CD4-positive, alpha-beta memory T cell (primary cell): Measurements from ENCODE around the gene GPT2. TPM values are rescaled to one million over a fixed set of nuclear protein-coding genes. Genes with fewer than 3 reads are reported as not detected.

Experiments
- CTCF ChIA-PET: fragments of 350-600 bp; sonication (Branson Sonifier 250); formaldehyde crosslinking; loops from one replicate; lab custom pipeline; 2021; ENCODE audit warnings: inconsistent platforms; ENCODE audit not compliant: partially characterized antibody; lab: Charles Lee
- POLR2A ChIA-PET: fragments of 350-600 bp; sonication (Branson Sonifier 250); formaldehyde crosslinking; loops from one replicate; lab custom pipeline; 2021; ENCODE audit not compliant: partially characterized antibody; lab: Charles Lee
- DNase-seq, 5 donors: peaks; one replicate each; pipeline versions ENCODE4 v3.0.0 to v3.0.0-alpha.2; 2020 to 2022; ENCODE audit warnings: mixed read lengths in 1 of 5
- H3K27ac ChIP-seq: one replicate; pipeline ENCODE4 v1.7.0; 2013; ENCODE audit warnings: low read depth, low read length
- H3K27me3 ChIP-seq: 2 replicates; pipeline ENCODE4 v1.7.0; 2013; ENCODE audit warnings: mild to moderate bottlenecking, low read length, moderate library complexity; ENCODE audit not compliant: insufficient read depth
- H3K36me3 ChIP-seq: 2 replicates; pipeline ENCODE4 v1.7.0; 2013; ENCODE audit warnings: mild to moderate bottlenecking, low read length, moderate library complexity; ENCODE audit not compliant: insufficient read depth
- H3K4me1 ChIP-seq: 2 replicates; pipeline ENCODE4 v1.7.0; 2013; ENCODE audit warnings: mild to moderate bottlenecking, low read length, moderate library complexity; ENCODE audit not compliant: insufficient read depth
- H3K4me3 ChIP-seq, 2 donors: one replicate each; pipeline ENCODE4 v1.7.0; 2013; ENCODE audit warnings: low read length in 2 of 2, mild to moderate bottlenecking in 1 of 2
- H3K9me3 ChIP-seq, 2 donors: one replicate each; pipeline ENCODE4 v1.7.0; 2013; ENCODE audit warnings: low read length in 2 of 2, control low read depth in 1 of 2; ENCODE audit not compliant: control insufficient read depth in 1 of 2
- H3K27ac Mint-ChIP-seq, 7 donors: one replicate each; pipeline ENCODE4 v1.8.0; 2020 to 2021; ENCODE audit warnings: mixed read lengths in 7 of 7, mild to moderate bottlenecking in 6 of 7, inconsistent platforms in 3 of 7, moderate library complexity in 3 of 7
- H3K27me3 Mint-ChIP-seq, 2 donors: one replicate each; pipeline ENCODE4 v1.8.0; 2020 to 2021; ENCODE audit warnings: mixed read lengths in 2 of 2
- H3K36me3 Mint-ChIP-seq, 2 donors: one replicate each; pipeline ENCODE4 v1.8.0; 2020 to 2021; ENCODE audit warnings: mixed read lengths in 2 of 2, inconsistent platforms in 1 of 2, mild to moderate bottlenecking in 1 of 2
- H3K4me1 Mint-ChIP-seq, 4 donors: one replicate each; pipeline ENCODE4 v1.8.0; 2020 to 2021; ENCODE audit warnings: mixed read lengths in 4 of 4, mild to moderate bottlenecking in 1 of 4
- H3K4me3 Mint-ChIP-seq, 8 donors: one replicate each; pipeline ENCODE4 v1.8.0; 2020 to 2021; ENCODE audit warnings: mixed read lengths in 8 of 8, mild to moderate bottlenecking in 7 of 8, moderate library complexity in 6 of 8, inconsistent platforms in 3 of 8
- H3K9me3 Mint-ChIP-seq, 8 donors: one replicate each; pipeline ENCODE4 v1.8.0; 2020 to 2021; ENCODE audit warnings: mixed read lengths in 8 of 8, mild to moderate bottlenecking in 5 of 8, inconsistent platforms in 3 of 8, moderate library complexity in 1 of 8
- intact Hi-C: fragments of 100-400 bp; cut with micrococcal nuclease; formaldehyde crosslinking; loops from one replicate; pipeline ENCODE4 v1.15.1; 2023
- polyA plus RNA-seq, 2 donors: library from polyadenylated mRNA; unstranded; fragments of 300-500 nt; fragmentation: Illumina TruSeq; gene quantifications; one replicate each; pipeline ENCODE4 v1.2.3, GENCODE V29; 2021
- total RNA-seq, 2 experiments: library from RNA; stranded (reverse); gene quantifications; one replicate each; pipeline ENCODE4 v1.2.3, GENCODE V29; 2021

The GPT2 gene, protein sequence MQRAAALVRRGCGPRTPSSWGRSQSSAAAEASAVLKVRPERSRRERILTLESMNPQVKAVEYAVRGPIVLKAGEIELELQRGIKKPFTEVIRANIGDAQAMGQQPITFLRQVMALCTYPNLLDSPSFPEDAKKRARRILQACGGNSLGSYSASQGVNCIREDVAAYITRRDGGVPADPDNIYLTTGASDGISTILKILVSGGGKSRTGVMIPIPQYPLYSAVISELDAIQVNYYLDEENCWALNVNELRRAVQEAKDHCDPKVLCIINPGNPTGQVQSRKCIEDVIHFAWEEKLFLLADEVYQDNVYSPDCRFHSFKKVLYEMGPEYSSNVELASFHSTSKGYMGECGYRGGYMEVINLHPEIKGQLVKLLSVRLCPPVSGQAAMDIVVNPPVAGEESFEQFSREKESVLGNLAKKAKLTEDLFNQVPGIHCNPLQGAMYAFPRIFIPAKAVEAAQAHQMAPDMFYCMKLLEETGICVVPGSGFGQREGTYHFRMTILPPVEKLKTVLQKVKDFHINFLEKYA
- total RNA-seq: 1 to 10 TPM; 1.2 to 1.5 TPM
- under 1 TPM in 1 of 2 donors, not detected in 1; 0.63 TPM for polyA plus RNA-seq

DNA sequence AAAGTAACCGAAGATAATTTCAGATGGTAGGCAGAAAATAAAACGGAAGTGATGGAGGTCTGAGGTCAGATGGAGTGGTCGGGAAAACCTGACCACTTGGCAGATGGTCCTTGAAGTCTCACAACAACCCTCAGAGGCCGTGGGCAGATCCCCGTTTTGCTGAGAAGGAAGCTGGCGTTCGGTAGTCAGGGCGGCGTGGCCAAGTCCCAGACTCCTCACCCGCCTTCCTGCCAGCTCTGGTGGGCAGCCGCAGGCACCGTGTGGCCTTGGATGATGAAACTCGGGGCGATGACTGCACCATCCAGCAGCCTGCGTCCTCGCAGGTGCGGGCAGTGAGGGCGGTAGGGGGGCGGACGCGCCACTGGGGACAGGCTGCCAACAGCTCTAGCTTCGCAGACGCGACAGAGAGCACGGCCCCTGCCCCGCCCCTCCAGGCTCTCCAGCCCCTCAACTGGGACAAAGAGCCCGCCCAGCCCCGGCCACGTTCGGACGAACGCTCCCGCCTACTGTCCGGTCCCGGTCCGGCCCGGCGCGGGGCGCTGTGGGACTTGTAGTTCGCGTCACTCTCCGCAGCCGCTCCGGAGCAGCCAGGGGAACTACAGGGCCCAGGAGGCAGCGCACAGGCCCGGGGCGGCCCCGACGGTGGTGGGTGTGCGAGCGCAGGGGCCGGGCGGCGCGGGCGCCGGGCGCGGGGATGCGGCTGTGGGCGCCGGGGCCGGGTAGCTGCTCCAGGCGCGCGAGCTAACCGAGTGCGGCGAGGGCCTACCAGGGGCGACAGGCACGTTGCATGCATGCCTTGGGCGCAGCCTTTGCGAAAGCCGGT is at the start of gene GPT2:
Gene GPT2, plus strand, starts transcription at position 673 of the 823 bp plus-strand sequence. CDS start 354 bp downstream, outside the sequence.
- Mint-ChIP-seq H3K27me3 (peaks cover 3 to 5% of the 10 kb centered on the region in 2 donors), H3K4me1 (peaks cover 8 to 23% (median 15%) of the 10 kb centered on the region in 4 donors), H3K4me3 (peak within 1 kb of the TSS; percentile 81 to 98 (median 88)), H3K36me3 (peaks cover 0 to 1% of the 10 kb centered on the region in 2 donors), H3K9me3 (no peaks in the 10 kb centered on the region), H3K27ac (peak within 1 kb of the TSS in 4 of 7 donors; percentile 7 to 77 (median 66))
- peak; percentile 57 to 69 (median 64) for DNase-seq
- Histone ChIP-seq H3K27ac (no peak within 1 kb of the TSS), H3K4me3 (peak within 1 kb of the TSS; percentile 49 to 66), H3K27me3 (no peaks in the 10 kb centered on the region), H3K9me3 (no peaks in the 10 kb centered on the region), H3K36me3 (no peaks in the 10 kb centered on the region), H3K4me1 (peaks cover 10% of the 10 kb centered on the region)
- ChIA-PET CTCF (interaction anchor here (1.3 kb wide), 1 partner anchor 25 kb away, joined by 3 read pairs; no protein-coding TSS in a partner anchor), POLR2A (interaction anchor here (0.7 to 1.1 kb wide), 4 partner anchors 9 to 89 kb away, joined by 3 to 5 read pairs (median 4); partner anchors contain the start of gene DNAJA2)
- intact Hi-C loops: loop anchor here (1.0 kb wide), 3 partner anchors 53 to 195 kb away; partner anchors contain the start of genes C16orf87, ORC6 and VPS35

DNA sequence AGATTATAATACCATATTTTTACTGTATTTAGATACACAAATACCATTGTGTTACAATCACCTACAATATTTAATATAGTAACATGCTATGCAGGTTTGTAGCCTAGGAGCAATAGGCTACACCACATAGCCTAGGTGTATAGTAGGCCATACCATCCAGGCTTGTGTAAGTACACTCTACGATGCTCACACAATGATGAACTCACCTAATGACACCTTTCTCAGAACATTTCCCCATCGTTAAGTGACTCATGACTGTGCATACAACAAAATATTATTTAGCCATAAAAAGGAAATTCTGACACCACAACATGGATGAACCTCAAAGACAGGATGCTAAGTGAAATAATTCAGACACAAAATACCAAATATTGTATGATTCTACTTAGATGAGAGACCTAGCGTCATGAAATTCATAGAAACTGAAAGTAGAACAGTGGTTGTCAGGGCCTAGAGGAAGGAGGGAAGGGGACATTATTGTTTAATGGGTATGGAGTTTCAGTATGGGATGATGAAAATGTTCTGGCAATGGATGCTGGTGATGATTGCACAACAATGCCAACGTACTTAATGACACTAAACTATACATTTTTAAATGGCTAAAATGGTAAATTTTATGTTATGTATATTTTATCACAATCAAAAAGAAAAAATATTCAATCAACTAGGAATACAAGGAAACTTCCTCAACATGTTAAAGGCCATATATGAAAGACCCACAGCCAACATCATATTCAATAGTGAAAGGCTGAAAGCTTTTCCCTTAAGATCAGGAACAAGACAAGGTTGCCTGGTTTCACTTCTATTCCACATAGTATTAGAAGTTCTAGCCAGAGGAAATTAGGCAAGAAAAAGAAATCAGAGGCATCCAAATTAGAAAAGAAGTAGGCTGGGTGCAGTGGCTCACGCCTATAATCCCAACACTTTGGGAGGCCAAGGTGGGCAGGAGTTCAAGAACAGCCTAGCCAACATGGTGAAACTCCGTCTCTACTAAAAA is 47.3 kb upstream of the GPT2 start:
- no peak for DNase-seq
- Histone ChIP-seq H3K36me3 (no peaks in the 10 kb centered on the region), H3K4me3 (no peak overlapping the region), H3K27me3 (no peaks in the 10 kb centered on the region), H3K4me1 (peaks cover under 1% of the 10 kb centered on the region), H3K9me3 (no peaks in the 10 kb centered on the region), H3K27ac (no peak overlapping the region)
- Mint-ChIP-seq H3K9me3 (peaks cover 0 to 1% (median 0%) of the 10 kb centered on the region in 8 donors), H3K27me3 (no peaks in the 10 kb centered on the region), H3K36me3 (no peaks in the 10 kb centered on the region), H3K27ac (no peak overlapping the region), H3K4me1 (peaks cover 0 to 2% (median 0%) of the 10 kb centered on the region in 4 donors), H3K4me3 (no peak overlapping the region)
- POLR2A ChIA-PET: no interaction called here
- intact Hi-C loops: no loop called here
- CTCF ChIA-PET: no interaction called here

GRCh38 chr16:46839986-46840443 is 44.1 kb upstream of the GPT2 start:
- Histone ChIP-seq H3K9me3 (no peaks in the 10 kb centered on the region), H3K4me1 (no peaks in the 10 kb centered on the region), H3K36me3 (no peaks in the 10 kb centered on the region), H3K27me3 (no peaks in the 10 kb centered on the region), H3K27ac (no peak overlapping the region), H3K4me3 (no peak overlapping the region)
- intact Hi-C loops: no loop called here
- H3K36me3 Mint-ChIP-seq: no peaks in the 10 kb centered on the region
- no peak overlapping the region for H3K27ac Mint-ChIP-seq
- no peak overlapping the region for H3K4me3 Mint-ChIP-seq
- no peak for DNase-seq
- POLR2A ChIA-PET: no interaction called here
- CTCF ChIA-PET: interaction anchor here (1.1 to 1.2 kb wide), 2 partner anchors 14 kb away, joined by 3 to 6 read pairs; no protein-coding TSS in a partner anchor
- peaks cover 0 to 2% (median 0%) of the 10 kb centered on the region in 4 donors for H3K4me1 Mint-ChIP-seq
- peaks cover 0 to 7% (median 0%) of the 10 kb centered on the region in 8 donors for H3K9me3 Mint-ChIP-seq
- peaks cover 0 to 2% of the 10 kb centered on the region in 2 donors for H3K27me3 Mint-ChIP-seq

GRCh38 chr16:46842192-46842895 is 41.8 kb upstream of the GPT2 start:
- H3K9me3 ChIP-seq: no peaks in the 10 kb centered on the region
- no peak for DNase-seq
- Mint-ChIP-seq H3K36me3 (no peaks in the 10 kb centered on the region), H3K27ac (peak overlapping the region in 2 of 7 donors; percentile 33 to 61), H3K4me1 (no peaks in the 10 kb centered on the region), H3K9me3 (peaks cover 0 to 7% (median 0%) of the 10 kb centered on the region in 8 donors), H3K27me3 (peaks cover 0 to 6% of the 10 kb centered on the region in 2 donors), H3K4me3 (no peak overlapping the region)
- intact Hi-C loops: no loop called here
- no peaks in the 10 kb centered on the region for H3K36me3 ChIP-seq
- H3K4me1 ChIP-seq: no peaks in the 10 kb centered on the region
- no peak overlapping the region for H3K4me3 ChIP-seq
- H3K27me3 ChIP-seq: no peaks in the 10 kb centered on the region
- ChIA-PET CTCF (no interaction called here), POLR2A (no interaction called here)
- no peak overlapping the region for H3K27ac ChIP-seq

GRCh38 chr16:46843898-46844642 is 40.1 kb upstream of the GPT2 start:
- Mint-ChIP-seq H3K27ac (no peak overlapping the region), H3K4me3 (peak overlapping the region in 1 of 8 donors; percentile 13), H3K4me1 (no peaks in the 10 kb centered on the region), H3K36me3 (no peaks in the 10 kb centered on the region), H3K9me3 (peaks cover 0 to 7% (median 0%) of the 10 kb centered on the region in 8 donors), H3K27me3 (peaks cover 0 to 11% of the 10 kb centered on the region in 2 donors)
- Histone ChIP-seq H3K4me1 (no peaks in the 10 kb centered on the region), H3K27ac (no peak overlapping the region), H3K27me3 (no peaks in the 10 kb centered on the region), H3K36me3 (no peaks in the 10 kb centered on the region), H3K9me3 (no peaks in the 10 kb centered on the region), H3K4me3 (no peak overlapping the region)
- POLR2A ChIA-PET: no interaction called here
- CTCF ChIA-PET: interaction anchor here (2.2 kb wide), 1 partner anchor 10 kb away, joined by 10 read pairs; no protein-coding TSS in a partner anchor
- DNase-seq: no peak
- intact Hi-C loops: no loop called here
